ENCODE measurements around the gene SYT8. TPM values are rescaled to one million over a fixed set of nuclear protein-coding genes. Genes with fewer than 3 reads are reported as not detected.

The SYT8 gene
- total RNA-seq, 1 experiment from 2014 or later: 1.0 TPM

DNA sequence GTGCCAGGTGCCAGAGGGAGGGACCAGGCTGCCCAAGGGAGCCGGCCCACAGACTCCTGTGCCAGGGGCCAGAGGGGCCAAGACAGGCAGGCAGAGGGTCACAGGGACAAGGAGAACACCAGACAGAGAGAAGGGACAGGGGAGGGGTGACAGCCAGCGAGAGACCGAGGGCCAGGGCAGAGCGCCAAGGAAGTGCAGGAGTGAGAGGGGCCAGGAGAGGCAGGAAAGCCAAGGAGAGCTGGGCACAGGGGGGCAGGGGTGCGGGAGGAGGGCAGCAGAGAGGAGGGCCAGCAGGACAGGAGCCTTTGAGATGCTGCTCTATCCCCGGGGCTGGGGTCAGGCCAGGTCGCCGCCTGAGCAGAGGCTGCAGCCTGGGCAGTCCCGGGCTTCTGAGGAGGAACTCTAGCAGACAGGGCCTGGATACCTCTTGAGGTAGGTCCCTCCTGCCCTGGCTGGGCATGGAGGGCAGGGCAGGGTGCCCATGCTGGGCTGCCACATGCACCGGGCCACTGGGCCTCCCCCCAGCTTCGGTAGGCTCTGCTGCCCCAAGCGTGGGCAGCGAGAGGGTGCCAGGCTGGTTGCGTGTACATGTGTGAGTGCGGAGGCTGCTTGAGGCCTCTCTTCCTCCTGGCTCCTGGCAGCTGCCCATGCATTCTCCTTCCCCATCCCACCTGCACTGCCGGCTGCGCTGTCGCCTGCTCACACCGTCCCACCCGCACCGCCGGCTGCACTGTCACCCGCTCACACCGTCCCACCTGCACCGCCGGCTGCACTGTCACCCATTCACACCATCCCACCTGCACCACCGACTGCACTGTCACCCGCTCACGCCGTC lies 30.3 kb downstream of the SYT8 start:
- H2AFZ ChIP-seq (ENCODE audit: low read depth, low read length, poor library complexity, severe bottlenecking): no peak overlapping the region
- ATAC-seq: no peak
- no peak overlapping the region for H3K9ac ChIP-seq (ENCODE audit: low read length)
- H3K4me2 ChIP-seq (ENCODE audit: low read length): no peak overlapping the region
- peak overlapping the region; percentile 31; the same call in 1 of the 2 replicates for H3K27ac ChIP-seq (ENCODE audit: low read depth, low read length)
- no peak overlapping the region for H3K4me3 ChIP-seq (replicated peaks in 1 of 2; ENCODE audit: low read depth in 1 of 2, low read length in 2 of 2)
- no peaks in the 10 kb centered on the region for H3K79me2 ChIP-seq (ENCODE audit: insufficient read depth, low read length)
- ChIA-PET POLR2A (no interaction called here), RAD21 (ENCODE audit: low non-redundant PET in 1 of 2, low total read pairs in 2 of 2, uncharacterized antibody in 2 of 2, unreplicated experiment in 2 of 2) (no interaction called here), CTCF (interaction anchor here (2.2 kb wide), 1 partner anchor 12 kb away, joined by 8 read pairs; no protein-coding TSS in a partner anchor)
- no peaks in the 10 kb centered on the region for H4K20me1 ChIP-seq (ENCODE audit: insufficient read depth)
- intact Hi-C loops (cut with micrococcal nuclease): no loop called here
- no peak for DNase-seq (ENCODE audit: low read depth, low spot score)
- TF ChIP-seq, protein P1, sequence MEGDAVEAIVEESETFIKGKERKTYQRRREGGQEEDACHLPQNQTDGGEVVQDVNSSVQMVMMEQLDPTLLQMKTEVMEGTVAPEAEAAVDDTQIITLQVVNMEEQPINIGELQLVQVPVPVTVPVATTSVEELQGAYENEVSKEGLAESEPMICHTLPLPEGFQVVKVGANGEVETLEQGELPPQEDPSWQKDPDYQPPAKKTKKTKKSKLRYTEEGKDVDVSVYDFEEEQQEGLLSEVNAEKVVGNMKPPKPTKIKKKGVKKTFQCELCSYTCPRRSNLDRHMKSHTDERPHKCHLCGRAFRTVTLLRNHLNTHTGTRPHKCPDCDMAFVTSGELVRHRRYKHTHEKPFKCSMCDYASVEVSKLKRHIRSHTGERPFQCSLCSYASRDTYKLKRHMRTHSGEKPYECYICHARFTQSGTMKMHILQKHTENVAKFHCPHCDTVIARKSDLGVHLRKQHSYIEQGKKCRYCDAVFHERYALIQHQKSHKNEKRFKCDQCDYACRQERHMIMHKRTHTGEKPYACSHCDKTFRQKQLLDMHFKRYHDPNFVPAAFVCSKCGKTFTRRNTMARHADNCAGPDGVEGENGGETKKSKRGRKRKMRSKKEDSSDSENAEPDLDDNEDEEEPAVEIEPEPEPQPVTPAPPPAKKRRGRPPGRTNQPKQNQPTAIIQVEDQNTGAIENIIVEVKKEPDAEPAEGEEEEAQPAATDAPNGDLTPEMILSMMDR (IDR thresholded peaks at IDR 0.05 in 2 of 3, conservative IDR thresholded peaks at IDR 0.05 in 1 of 3; ENCODE audit: borderline replicate concordance in 1 of 3, insufficient read depth in 1 of 3, low read depth in 2 of 3, low read length in 2 of 3): no peak
- TF ChIP-seq TCF7L2 (IDR thresholded peaks at IDR 0.05; ENCODE audit: borderline replicate concordance, extremely low read depth, insufficient read depth, insufficient read length) (no peak), JUND (IDR thresholded peaks at IDR 0.05) (no peak), ZNF274 (IDR thresholded peaks at IDR 0.05; ENCODE audit: low read depth, low read length) (no peak), EGR1 (IDR thresholded peaks at IDR 0.05; ENCODE audit: low read depth) (no peak), EZH2phosphoT487 (IDR thresholded peaks at IDR 0.05; ENCODE audit: borderline replicate concordance) (no peak), CBX3 (IDR thresholded peaks at IDR 0.05; ENCODE audit: low read depth) (no peak), POLR2A (IDR thresholded peaks at IDR 0.05; ENCODE audit: borderline replicate concordance, extremely low read depth, insufficient read depth, insufficient read length) (no peak), CEBPB (IDR thresholded peaks at IDR 0.05; ENCODE audit: low read depth) (no peak), ELF1 (IDR thresholded peaks at IDR 0.05; ENCODE audit: borderline replicate concordance, low read depth) (no peak), SIN3A (IDR thresholded peaks at IDR 0.05; ENCODE audit: low read depth) (no peak)
- no peaks in the 10 kb centered on the region for H3K36me3 ChIP-seq (ENCODE audit: control insufficient read depth in 1 of 2, insufficient read depth in 2 of 2, low read length in 2 of 2)
- no peaks in the 10 kb centered on the region for H3K9me2 ChIP-seq (ENCODE audit: insufficient read depth)
- no TSS peak for BruUV-seq (replicated peaks)
- peaks cover 27 to 30% of the 10 kb centered on the region in 2 experiments for H3K4me1 ChIP-seq (ENCODE audit: control insufficient read depth in 1 of 2, insufficient read depth in 2 of 2, low read length in 2 of 2)
- no peaks in the 10 kb centered on the region for H3K9me3 ChIP-seq (ENCODE audit: control insufficient read depth in 1 of 2, insufficient read depth in 1 of 2, low read depth in 1 of 2, low read length in 2 of 2)
- H3K27me3 ChIP-seq (ENCODE audit: insufficient read depth, low read length): no peaks in the 10 kb centered on the region
